Calu3 (cell line): ENCODE results near the gene HLTF. TPM values are rescaled to one million over a fixed set of nuclear protein-coding genes. Genes with fewer than 3 reads are reported as not detected.

ENCODE experiments used
- BruUV-seq: library from RNA; stranded (reverse); fragments of 400-500 nt; replicated peaks from 2 replicates; lab custom pipeline; 2021; lab: Mats Ljungman, UMichigan
- CTCF ChIA-PET: fragments of 300-600 bp; sonication (Branson Sonifier 250); formaldehyde crosslinking; loops from one replicate; lab custom pipeline; 2022; ENCODE audit warnings: antibody characterized with exemption; lab: Charles Lee
- DNase-seq: peaks from one replicate; pipeline ENCODE4 v3.0.0; 2022
- H3K27ac Mint-ChIP-seq: one replicate; pipeline ENCODE4 v1.8.0; 2022; ENCODE audit warnings: mixed read lengths; ENCODE audit not compliant: unreplicated experiment
- H3K27me3 Mint-ChIP-seq: one replicate; pipeline ENCODE4 v1.8.0; 2022; ENCODE audit warnings: mixed read lengths; ENCODE audit not compliant: unreplicated experiment
- H3K36me3 Mint-ChIP-seq: one replicate; pipeline ENCODE4 v1.8.0; 2022; ENCODE audit warnings: mild to moderate bottlenecking, moderate library complexity, mixed read lengths; ENCODE audit not compliant: insufficient read depth, unreplicated experiment
- H3K4me1 Mint-ChIP-seq: one replicate; pipeline ENCODE4 v1.8.0; 2022; ENCODE audit warnings: mild to moderate bottlenecking, low read depth, mixed read lengths; ENCODE audit not compliant: unreplicated experiment
- H3K4me3 Mint-ChIP-seq: one replicate; pipeline ENCODE4 v1.8.0; 2022; ENCODE audit warnings: mild to moderate bottlenecking, low read depth, moderate library complexity, mixed read lengths; ENCODE audit not compliant: unreplicated experiment
- H3K9me3 Mint-ChIP-seq: one replicate; pipeline ENCODE4 v1.8.0; 2022; ENCODE audit warnings: low read depth, mixed read lengths; ENCODE audit not compliant: unreplicated experiment
- CTCF ChIP-seq: fragments of 200-600 bp; IDR thresholded peaks from one replicate; pipeline ENCODE4 v1.8.0; 2022; ENCODE audit warnings: antibody characterized with exemption; ENCODE audit not compliant: unreplicated experiment
- intact Hi-C: fragments of 100-400 bp; cut with micrococcal nuclease; formaldehyde crosslinking; loops from one replicate; pipeline ENCODE4 v1.10.0; 2022; ENCODE audit not compliant: unreplicated experiment
- total RNA-seq: library from RNA; stranded (reverse); gene quantifications from 2 replicates; pipeline ENCODE4 v1.2.3, GENCODE V29; 2022

Gene HLTF
- total RNA-seq, 1 experiment from 2014 or later: 63.5 TPM

- CTCF ChIA-PET: interaction anchor here (0.5 to 3.6 kb wide), 31 partner anchors 9 to 1625 kb away, joined by 3 to 21 read pairs (median 4); partner anchors contain the start of genes HPS3 and TM4SF18
- H3K4me1 Mint-ChIP-seq: no peaks in the 10 kb centered on the region
- H3K4me3 Mint-ChIP-seq: no peak overlapping the region
- intact Hi-C loops: loop anchor here (1.0 to 2.0 kb wide), 4 partner anchors 153 to 360 kb away; no protein-coding TSS in a partner anchor
- peak; percentile 41 for DNase-seq
- no peaks in the 10 kb centered on the region for H3K27me3 Mint-ChIP-seq
- peak; percentile 81 for TF ChIP-seq CTCF
- no TSS peak for BruUV-seq
- H3K27ac Mint-ChIP-seq: no peak overlapping the region
- no peaks in the 10 kb centered on the region for H3K9me3 Mint-ChIP-seq
- H3K36me3 Mint-ChIP-seq: no peaks in the 10 kb centered on the region
These were observed 34.0 kb upstream of the HLTF start for GRCh38 chr3:149120051-149120972.

GRCh38 chr3:149119466-149119865, 33.1 kb upstream of the HLTF start:
- H3K27me3 Mint-ChIP-seq: no peaks in the 10 kb centered on the region
- CTCF ChIA-PET: interaction anchor here (0.6 to 3.6 kb wide), 7 partner anchors 10 to 396 kb away, joined by 3 to 21 read pairs (median 9); partner anchors contain the start of gene HPS3
- H3K4me1 Mint-ChIP-seq: no peaks in the 10 kb centered on the region
- intact Hi-C loops: no loop called here
- DNase-seq: no peak
- TF ChIP-seq CTCF: no peak
- no TSS peak for BruUV-seq
- H3K36me3 Mint-ChIP-seq: no peaks in the 10 kb centered on the region
- H3K4me3 Mint-ChIP-seq: no peak overlapping the region
- no peak overlapping the region for H3K27ac Mint-ChIP-seq
- H3K9me3 Mint-ChIP-seq: no peaks in the 10 kb centered on the region

- no peak overlapping the region for H3K4me3 Mint-ChIP-seq
- TF ChIP-seq CTCF: no peak
- H3K27me3 Mint-ChIP-seq: no peaks in the 10 kb centered on the region
- no TSS peak for BruUV-seq
- no peaks in the 10 kb centered on the region for H3K36me3 Mint-ChIP-seq
- H3K4me1 Mint-ChIP-seq: no peaks in the 10 kb centered on the region
- CTCF ChIA-PET: interaction anchor here (0.6 to 3.6 kb wide), 3 partner anchors 157 to 360 kb away, joined by 3 to 18 read pairs (median 9); no protein-coding TSS in a partner anchor
- H3K27ac Mint-ChIP-seq: no peak overlapping the region
- H3K9me3 Mint-ChIP-seq: no peaks in the 10 kb centered on the region
- DNase-seq: no peak
- intact Hi-C loops: no loop called here
These were observed 32.4 kb upstream of the HLTF start for GRCh38 chr3:149118724-149119123.

GRCh38 chr3:149115114-149115513, 28.8 kb upstream of the HLTF start:
- CTCF ChIA-PET: no interaction called here
- intact Hi-C loops: no loop called here
- no peak for TF ChIP-seq CTCF
- Mint-ChIP-seq H3K4me3 (no peak overlapping the region), H3K36me3 (no peaks in the 10 kb centered on the region), H3K27ac (no peak overlapping the region), H3K9me3 (no peaks in the 10 kb centered on the region), H3K27me3 (no peaks in the 10 kb centered on the region), H3K4me1 (no peaks in the 10 kb centered on the region)
- no peak for DNase-seq
- no TSS peak for BruUV-seq
